IPS-18c (cell line): ENCODE results near the gene KIAA1210.

Source experiments
- H3K4me3 ChIP-seq: 2 replicates; pipeline ENCODE4 v1.7.0; 2013; ENCODE audit warnings: low read depth, mild to moderate bottlenecking, low read length, moderate library complexity; ENCODE audit not compliant: insufficient read depth
- H3K9me3 ChIP-seq: one replicate; pipeline ENCODE4 v1.6.1; 2013; ENCODE audit warnings: mild to moderate bottlenecking, low read length, moderate library complexity; ENCODE audit not compliant: control insufficient read depth, insufficient read depth

KIAA1210 gene

GRCh38 chrX:119105826-119106225, 21.8 kb downstream of the KIAA1210 start:
- Histone ChIP-seq H3K4me3 (no peak overlapping the region), H3K9me3 (no peaks in the 10 kb centered on the region)

GRCh38 chrX:119101168-119101567, 26.4 kb downstream of the KIAA1210 start:
- no peak overlapping the region for H3K4me3 ChIP-seq

GRCh38 chrX:119095936-119096335, 31.7 kb downstream of the KIAA1210 start:
- H3K4me3 ChIP-seq: no peak overlapping the region
- peaks cover 4% of the 10 kb centered on the region for H3K9me3 ChIP-seq

More at GRCh38 chrX:119101168-119101567, 26.4 kb downstream of the KIAA1210 start:
- no peaks in the 10 kb centered on the region for H3K9me3 ChIP-seq

- no peak overlapping the region for H3K4me3 ChIP-seq
- H3K9me3 ChIP-seq: peaks cover 4% of the 10 kb centered on the region
These were observed 32.8 kb downstream of the KIAA1210 start for GRCh38 chrX:119094819-119095218.

GRCh38 chrX:119093991-119094735, 33.4 kb downstream of the KIAA1210 start:
- H3K9me3 ChIP-seq: peaks cover 4% of the 10 kb centered on the region
- H3K4me3 ChIP-seq: no peak overlapping the region

- H3K9me3 ChIP-seq: peaks cover 4% of the 10 kb centered on the region
- no peak overlapping the region for H3K4me3 ChIP-seq
These were observed 37.0 kb downstream of the KIAA1210 start for GRCh38 chrX:119090627-119091026.

GRCh38 chrX:119089619-119090018, 38.0 kb downstream of the KIAA1210 start:
- Histone ChIP-seq H3K9me3 (peaks cover 6% of the 10 kb centered on the region), H3K4me3 (no peak overlapping the region)

GRCh38 chrX:119087121-119087520, 40.5 kb downstream of the KIAA1210 start:
- peaks cover 6% of the 10 kb centered on the region for H3K9me3 ChIP-seq
- no peak overlapping the region for H3K4me3 ChIP-seq

- Histone ChIP-seq H3K4me3 (no peak overlapping the region), H3K9me3 (peaks cover 2% of the 10 kb centered on the region)
These were observed 42.8 kb downstream of the KIAA1210 start for GRCh38 chrX:119084766-119085165.

GRCh38 chrX:119082278-119082677, 45.3 kb downstream of the KIAA1210 start:
- Histone ChIP-seq H3K4me3 (no peak overlapping the region), H3K9me3 (peaks cover 2% of the 10 kb centered on the region)

- Histone ChIP-seq H3K4me3 (no peak overlapping the region), H3K9me3 (peaks cover 3% of the 10 kb centered on the region)
These were observed 52.2 kb downstream of the KIAA1210 start for GRCh38 chrX:119075270-119076025.

GRCh38 chrX:119073911-119074310, 53.7 kb downstream of the KIAA1210 start:
- Histone ChIP-seq H3K4me3 (no peak overlapping the region), H3K9me3 (peaks cover 5% of the 10 kb centered on the region)

- H3K9me3 ChIP-seq: peaks cover 5% of the 10 kb centered on the region
These were observed 54.3 kb downstream of the KIAA1210 start for GRCh38 chrX:119073200-119073905.

GRCh38 chrX:119072744-119073143, 54.9 kb downstream of the KIAA1210 start, which contains the start of gene CT47C1:
CT47C1 (plus strand) TSS chrX:119072993; CDS start chrX:119073226, 233 bp downstream.
- H3K9me3 ChIP-seq: peaks cover 5% of the 10 kb centered on the region
- H3K4me3 ChIP-seq: no peak within 1 kb of the TSS

More at GRCh38 chrX:119073200-119073905, 54.3 kb downstream of the KIAA1210 start:
- H3K4me3 ChIP-seq: no peak overlapping the region

GRCh38 chrX:119071381-119071780, 56.2 kb downstream of the KIAA1210 start:
- Histone ChIP-seq H3K9me3 (peaks cover 5% of the 10 kb centered on the region), H3K4me3 (no peak overlapping the region)

- peaks cover 5% of the 10 kb centered on the region for H3K9me3 ChIP-seq
- H3K4me3 ChIP-seq: no peak overlapping the region
These were observed 57.9 kb downstream of the KIAA1210 start for GRCh38 chrX:119069762-119070161.

GRCh38 chrX:119069128-119069527, 58.5 kb downstream of the KIAA1210 start:
- Histone ChIP-seq H3K4me3 (no peak overlapping the region), H3K9me3 (peaks cover 4% of the 10 kb centered on the region)
